Panc1 (cell line): ENCODE measurements around the gene FARS2. TPM values are rescaled to one million over a fixed set of nuclear protein-coding genes. Genes with fewer than 3 reads are reported as not detected.

Source experiments
- ATAC-seq: fragments of 200-7000 bp; cut with Tn5 transposase; 2 replicates; pipeline ENCODE4 v1.9.1; 2020; ENCODE audit warnings: mild to moderate bottlenecking, moderate library complexity
- BruUV-seq: library from RNA; stranded (reverse); fragments of 400-500 nt; replicated peaks from 2 replicates; lab custom pipeline; 2021; lab: Mats Ljungman, UMichigan
- CTCF ChIA-PET: fragments of 300-600 bp; sonication (Branson Sonifier 250); formaldehyde crosslinking; loops from one replicate; lab custom pipeline; 2022; ENCODE audit warnings: antibody characterized with exemption; lab: Charles Lee
- POLR2A ChIA-PET: fragments of 300-600 bp; sonication (Branson Sonifier 250); formaldehyde crosslinking; loops from one replicate; lab custom pipeline; 2022; ENCODE audit warnings: antibody characterized with exemption; lab: Charles Lee
- DNase-seq: peaks from one replicate; pipeline ENCODE4 v3.0.0-alpha.2; 2010; ENCODE audit warnings: low read depth, low spot score
- H3K27ac ChIP-seq: 2 replicates; pipeline ENCODE4 v1.5.1; 2011; ENCODE audit warnings: mild to moderate bottlenecking, low read length, inconsistent platforms
- H3K27me3 ChIP-seq: fragments of 200-500 bp; sonication (Bioruptor generic); 2 replicates; pipeline ENCODE4 v1.6.0; 2014; ENCODE audit warnings: low read length, inconsistent platforms; ENCODE audit not compliant: control insufficient read depth, insufficient read depth
- H3K36me3 ChIP-seq: fragments of 200-500 bp; sonication (Bioruptor generic); 2 replicates; pipeline ENCODE4 v1.5.1; 2014; ENCODE audit warnings: inconsistent platforms, mild to moderate bottlenecking, low read length, moderate library complexity; ENCODE audit not compliant: control insufficient read depth, insufficient read depth
- H3K4me1 ChIP-seq: 2 replicates; pipeline ENCODE4 v1.5.1; 2011; ENCODE audit warnings: inconsistent platforms, mild to moderate bottlenecking, low read length, moderate library complexity; ENCODE audit not compliant: control insufficient read depth, insufficient read depth
- H3K4me3 ChIP-seq, 2 experiments: 2 replicates each; pipeline ENCODE4 v1.5.1; 2011 to 2012; ENCODE audit warnings: low read depth in 2 of 2, low read length in 2 of 2, mild to moderate bottlenecking in 2 of 2, inconsistent platforms in 1 of 2, moderate library complexity in 1 of 2
- H3K9me3 ChIP-seq: fragments of 200-500 bp; sonication (Bioruptor generic); 2 replicates; pipeline ENCODE4 v1.5.1; 2014; ENCODE audit warnings: low read depth, mild to moderate bottlenecking, inconsistent platforms, low read length, moderate library complexity; ENCODE audit not compliant: control insufficient read depth, insufficient read depth
- POLR2AphosphoS5 ChIP-seq: IDR thresholded peaks from 2 replicates; pipeline ENCODE4 v1.6.1; 2012; ENCODE audit warnings: mild to moderate bottlenecking, low read depth, low read length, moderate library complexity
- SIN3A ChIP-seq: IDR thresholded peaks from 2 replicates; pipeline ENCODE4 v1.6.1; 2012; ENCODE audit warnings: low read depth, mild to moderate bottlenecking, low read length, moderate library complexity, borderline replicate concordance; ENCODE audit not compliant: insufficient read depth
- TCF7L2 ChIP-seq: IDR thresholded peaks from 2 replicates; pipeline ENCODE4 v1.6.1; 2011; ENCODE audit warnings: mild to moderate bottlenecking, low read depth, low read length, inconsistent platforms
- in situ Hi-C: cut with HindIII; loops from 2 replicates; pipeline ENCODE4 v1.10.0; 2016; ENCODE audit warnings: low sequenced_read_pairs, low pct_unique_long_range_greater_than_20kb
- intact Hi-C: fragments of 100-400 bp; cut with micrococcal nuclease; formaldehyde crosslinking; loops from one replicate; pipeline ENCODE4 v1.10.0; 2022; ENCODE audit not compliant: unreplicated experiment
- total RNA-seq: library from RNA; stranded (reverse); gene quantifications from one replicate; pipeline ENCODE4 v1.2.1, GENCODE V29; 2021; ENCODE audit not compliant: unreplicated experiment
- TF ChIP-seq, protein P1 (sequence below), 2 experiments: IDR thresholded peaks; 2 replicates each; pipeline ENCODE4 v1.6.1; 2011 to 2012; ENCODE audit warnings: low read depth in 2 of 2, control low read depth in 1 of 2, low read length in 1 of 2, mild to moderate bottlenecking in 1 of 2, moderate library complexity in 1 of 2; ENCODE audit not compliant: insufficient read depth in 1 of 2
- TF ChIP-seq, protein P2 (sequence below): fragments of 450-650 bp; IDR thresholded peaks from 2 replicates; pipeline ENCODE4 v1.5.1; 2017; ENCODE audit warnings: mild to moderate bottlenecking

Gene FARS2
- total RNA-seq, 1 experiment from 2014 or later: 12.8 TPM

DNA sequence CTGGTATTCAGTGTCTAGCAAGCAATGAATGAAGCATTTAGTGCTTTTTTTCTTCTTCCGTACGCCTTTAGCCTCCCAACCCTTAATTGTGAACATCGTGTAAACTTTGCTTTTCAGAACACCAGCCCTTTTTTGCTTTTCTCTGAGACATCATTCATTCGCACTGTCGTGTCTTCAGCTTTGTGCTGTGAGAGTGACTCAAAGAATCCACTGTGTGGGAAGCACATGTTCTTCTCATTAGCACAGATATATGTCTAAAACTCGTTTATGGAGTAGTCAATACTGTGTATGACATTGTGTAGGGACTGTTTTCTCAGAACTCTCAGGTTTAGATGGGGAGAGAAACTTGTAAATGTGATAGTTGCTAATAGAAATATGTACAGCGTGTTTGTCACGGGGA is 279.1 kb downstream of the FARS2 start:
- TF ChIP-seq TCF7L2 (no peak), POLR2AphosphoS5 (no peak), SIN3A (no peak)
- TF ChIP-seq, protein P1, sequence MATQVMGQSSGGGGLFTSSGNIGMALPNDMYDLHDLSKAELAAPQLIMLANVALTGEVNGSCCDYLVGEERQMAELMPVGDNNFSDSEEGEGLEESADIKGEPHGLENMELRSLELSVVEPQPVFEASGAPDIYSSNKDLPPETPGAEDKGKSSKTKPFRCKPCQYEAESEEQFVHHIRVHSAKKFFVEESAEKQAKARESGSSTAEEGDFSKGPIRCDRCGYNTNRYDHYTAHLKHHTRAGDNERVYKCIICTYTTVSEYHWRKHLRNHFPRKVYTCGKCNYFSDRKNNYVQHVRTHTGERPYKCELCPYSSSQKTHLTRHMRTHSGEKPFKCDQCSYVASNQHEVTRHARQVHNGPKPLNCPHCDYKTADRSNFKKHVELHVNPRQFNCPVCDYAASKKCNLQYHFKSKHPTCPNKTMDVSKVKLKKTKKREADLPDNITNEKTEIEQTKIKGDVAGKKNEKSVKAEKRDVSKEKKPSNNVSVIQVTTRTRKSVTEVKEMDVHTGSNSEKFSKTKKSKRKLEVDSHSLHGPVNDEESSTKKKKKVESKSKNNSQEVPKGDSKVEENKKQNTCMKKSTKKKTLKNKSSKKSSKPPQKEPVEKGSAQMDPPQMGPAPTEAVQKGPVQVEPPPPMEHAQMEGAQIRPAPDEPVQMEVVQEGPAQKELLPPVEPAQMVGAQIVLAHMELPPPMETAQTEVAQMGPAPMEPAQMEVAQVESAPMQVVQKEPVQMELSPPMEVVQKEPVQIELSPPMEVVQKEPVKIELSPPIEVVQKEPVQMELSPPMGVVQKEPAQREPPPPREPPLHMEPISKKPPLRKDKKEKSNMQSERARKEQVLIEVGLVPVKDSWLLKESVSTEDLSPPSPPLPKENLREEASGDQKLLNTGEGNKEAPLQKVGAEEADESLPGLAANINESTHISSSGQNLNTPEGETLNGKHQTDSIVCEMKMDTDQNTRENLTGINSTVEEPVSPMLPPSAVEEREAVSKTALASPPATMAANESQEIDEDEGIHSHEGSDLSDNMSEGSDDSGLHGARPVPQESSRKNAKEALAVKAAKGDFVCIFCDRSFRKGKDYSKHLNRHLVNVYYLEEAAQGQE (IDR thresholded peaks at IDR 0.05; ENCODE audit: insufficient read depth in 1 of 2, low read depth in 2 of 2, low read length in 1 of 2): no peak
- TF ChIP-seq, protein P2, sequence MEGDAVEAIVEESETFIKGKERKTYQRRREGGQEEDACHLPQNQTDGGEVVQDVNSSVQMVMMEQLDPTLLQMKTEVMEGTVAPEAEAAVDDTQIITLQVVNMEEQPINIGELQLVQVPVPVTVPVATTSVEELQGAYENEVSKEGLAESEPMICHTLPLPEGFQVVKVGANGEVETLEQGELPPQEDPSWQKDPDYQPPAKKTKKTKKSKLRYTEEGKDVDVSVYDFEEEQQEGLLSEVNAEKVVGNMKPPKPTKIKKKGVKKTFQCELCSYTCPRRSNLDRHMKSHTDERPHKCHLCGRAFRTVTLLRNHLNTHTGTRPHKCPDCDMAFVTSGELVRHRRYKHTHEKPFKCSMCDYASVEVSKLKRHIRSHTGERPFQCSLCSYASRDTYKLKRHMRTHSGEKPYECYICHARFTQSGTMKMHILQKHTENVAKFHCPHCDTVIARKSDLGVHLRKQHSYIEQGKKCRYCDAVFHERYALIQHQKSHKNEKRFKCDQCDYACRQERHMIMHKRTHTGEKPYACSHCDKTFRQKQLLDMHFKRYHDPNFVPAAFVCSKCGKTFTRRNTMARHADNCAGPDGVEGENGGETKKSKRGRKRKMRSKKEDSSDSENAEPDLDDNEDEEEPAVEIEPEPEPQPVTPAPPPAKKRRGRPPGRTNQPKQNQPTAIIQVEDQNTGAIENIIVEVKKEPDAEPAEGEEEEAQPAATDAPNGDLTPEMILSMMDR: no peak
- Histone ChIP-seq H3K9me3 (no peaks in the 10 kb centered on the region), H3K36me3 (no peaks in the 10 kb centered on the region), H3K4me3 (no peak overlapping the region), H3K4me1 (no peaks in the 10 kb centered on the region), H3K27ac (no peak overlapping the region), H3K27me3 (no peaks in the 10 kb centered on the region)
- DNase-seq: no peak
- in situ Hi-C loops (no loop called here), intact Hi-C loops (no loop called here)
- no peak for ATAC-seq
- ChIA-PET POLR2A (no interaction called here), CTCF (no interaction called here)
- no TSS peak for BruUV-seq

DNA sequence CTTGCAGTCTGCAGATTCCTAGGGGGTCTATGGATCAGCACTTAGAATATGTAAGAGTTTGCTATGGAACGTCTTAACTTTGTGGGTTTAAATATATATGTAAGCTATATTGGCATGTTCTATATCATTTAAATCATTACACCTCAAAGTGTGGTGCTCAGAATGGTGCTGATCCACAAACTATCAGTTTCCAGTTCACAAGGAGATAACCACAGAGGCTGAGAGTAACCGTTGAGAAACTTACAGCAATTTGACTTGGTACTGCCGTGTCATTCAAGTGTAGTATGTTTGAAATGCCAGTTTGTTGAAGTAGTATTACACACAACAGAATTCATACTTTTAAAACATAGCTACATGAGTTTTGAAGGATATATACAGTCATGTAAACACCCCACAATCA is 279.7 kb downstream of the FARS2 start:
- POLR2A ChIA-PET: no interaction called here
- TF ChIP-seq SIN3A (no peak), TCF7L2 (no peak), POLR2AphosphoS5 (no peak)
- TF ChIP-seq, protein P1 (IDR thresholded peaks at IDR 0.05; ENCODE audit: insufficient read depth in 1 of 2, low read depth in 2 of 2, low read length in 1 of 2): no peak
- intact Hi-C loops: no loop called here
- DNase-seq: no peak
- in situ Hi-C loops: no loop called here
- no peaks in the 10 kb centered on the region for H3K4me1 ChIP-seq
- no peak overlapping the region for H3K4me3 ChIP-seq
- no peaks in the 10 kb centered on the region for H3K36me3 ChIP-seq
- ATAC-seq: no peak
- no peaks in the 10 kb centered on the region for H3K27me3 ChIP-seq
- H3K27ac ChIP-seq: no peak overlapping the region
- BruUV-seq: no TSS peak
- no peaks in the 10 kb centered on the region for H3K9me3 ChIP-seq
- CTCF ChIA-PET: no interaction called here
